Activated CD4-positive, alpha-beta memory T cell treated with anti-CD3 and anti-CD28 coated beads for 36 hours (primary cell): ENCODE data around the gene SDC4. TPM values are rescaled to one million over a fixed set of nuclear protein-coding genes. Genes with fewer than 3 reads are reported as not detected.
"Not testable (repeated sequence)": the region's sequence is repeated elsewhere in the genome, so short reads cannot be mapped to it uniquely, and the experiment has no call there.

Source experiments
- CTCF ChIA-PET: fragments of 350-600 bp; sonication (Branson Sonifier 250); formaldehyde crosslinking; loops from one replicate; lab custom pipeline; 2021; ENCODE audit warnings: antibody characterized with exemption, inconsistent platforms; lab: Charles Lee
- POLR2A ChIA-PET: fragments of 350-600 bp; sonication (Branson Sonifier 250); formaldehyde crosslinking; loops from one replicate; lab custom pipeline; 2021; ENCODE audit warnings: antibody characterized with exemption; lab: Charles Lee
- DNase-seq: peaks from one replicate; pipeline ENCODE4 v3.0.0-alpha.2; 2020
- H3K27ac Mint-ChIP-seq: one replicate; pipeline ENCODE4 v1.8.0; 2021; ENCODE audit warnings: mixed read lengths
- H3K27me3 Mint-ChIP-seq: one replicate; pipeline ENCODE4 v1.8.0; 2021; ENCODE audit warnings: mixed read lengths
- H3K36me3 Mint-ChIP-seq: one replicate; pipeline ENCODE4 v1.8.0; 2021; ENCODE audit warnings: mixed read lengths
- H3K4me1 Mint-ChIP-seq: one replicate; pipeline ENCODE4 v1.8.0; 2021; ENCODE audit warnings: low read depth, mixed read lengths
- H3K4me3 Mint-ChIP-seq: one replicate; pipeline ENCODE4 v1.8.0; 2021; ENCODE audit warnings: mild to moderate bottlenecking, mixed read lengths
- H3K9me3 Mint-ChIP-seq: one replicate; pipeline ENCODE4 v1.8.0; 2021; ENCODE audit warnings: mixed read lengths
- intact Hi-C: fragments of 100-400 bp; cut with micrococcal nuclease; formaldehyde crosslinking; loops from one replicate; pipeline ENCODE4 v1.15.1; 2023
- total RNA-seq, 2 experiments: library from RNA; stranded (reverse); gene quantifications; one replicate each; pipeline ENCODE4 v1.2.3, GENCODE V29; 2021

Gene SDC4
- total RNA-seq, 2 experiments from 2014 or later: 67.8 to 69.8 TPM

DNA sequence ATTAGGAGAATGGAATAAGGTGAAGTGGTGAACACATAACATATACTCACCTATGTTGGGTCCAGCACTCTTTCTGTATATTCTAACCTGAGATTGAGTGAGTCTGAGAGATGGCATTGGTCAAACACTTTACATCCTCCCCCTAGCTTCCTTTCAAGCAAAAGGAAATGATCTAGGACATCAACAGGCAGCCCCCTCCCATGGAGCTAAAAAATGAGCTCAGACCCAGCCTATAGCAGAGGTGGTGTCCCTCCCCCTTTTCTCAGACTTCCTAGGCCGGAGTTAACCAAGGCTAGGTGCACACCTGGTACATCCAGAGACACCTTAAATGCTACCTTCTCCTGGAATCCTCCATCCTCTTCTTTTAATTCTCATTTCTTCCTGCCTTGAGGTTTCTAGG lies 5.5 kb upstream of the SDC4 start:
- Mint-ChIP-seq H3K27me3 (no peaks in the 10 kb centered on the region), H3K4me3 (no peak overlapping the region), H3K36me3 (no peaks in the 10 kb centered on the region), H3K27ac (peak overlapping the region; percentile 88), H3K9me3 (no peaks in the 10 kb centered on the region), H3K4me1 (peaks cover 50% of the 10 kb centered on the region)
- CTCF ChIA-PET: interaction anchor here (1.1 to 4.0 kb wide), 7 partner anchors 9 to 417 kb away, joined by 3 to 29 read pairs (median 7); partner anchors contain the start of gene SYS1
- DNase-seq: no peak
- intact Hi-C loops: no loop called here
- POLR2A ChIA-PET: interaction anchor here (0.6 to 2.1 kb wide), 4 partner anchors 9 to 33 kb away, joined by 3 to 8 read pairs (median 4); no protein-coding TSS in a partner anchor

DNA sequence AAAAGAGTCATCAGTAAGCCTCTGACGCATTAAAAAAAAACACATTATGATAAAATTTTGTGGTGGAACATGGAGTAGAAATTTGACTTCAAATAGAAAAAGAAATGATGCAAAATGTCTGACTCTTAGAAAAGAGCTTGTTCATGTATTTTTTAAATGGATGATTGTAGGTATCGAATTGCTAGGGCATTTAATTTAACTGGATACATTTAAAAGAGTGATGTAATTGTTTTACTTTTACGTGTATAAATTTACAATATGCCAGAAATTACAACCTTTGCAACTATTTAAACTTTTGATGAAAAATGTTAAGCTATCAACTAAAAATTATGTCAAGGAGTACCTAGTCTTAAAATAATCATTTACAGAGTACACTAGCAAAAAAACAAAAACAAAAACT lies 4.5 kb upstream of the SDC4 start:
- CTCF ChIA-PET: interaction anchor here (0.6 to 4.0 kb wide), 10 partner anchors 10 to 418 kb away, joined by 3 to 29 read pairs (median 4); partner anchors contain the start of genes PIGT and SYS1
- Mint-ChIP-seq H3K27me3 (no peaks in the 10 kb centered on the region), H3K27ac (no peak overlapping the region), H3K4me3 (no peak overlapping the region), H3K9me3 (no peaks in the 10 kb centered on the region), H3K36me3 (no peaks in the 10 kb centered on the region), H3K4me1 (peaks cover 44% of the 10 kb centered on the region)
- intact Hi-C loops: no loop called here
- POLR2A ChIA-PET: no interaction called here
- DNase-seq: no peak

DNA sequence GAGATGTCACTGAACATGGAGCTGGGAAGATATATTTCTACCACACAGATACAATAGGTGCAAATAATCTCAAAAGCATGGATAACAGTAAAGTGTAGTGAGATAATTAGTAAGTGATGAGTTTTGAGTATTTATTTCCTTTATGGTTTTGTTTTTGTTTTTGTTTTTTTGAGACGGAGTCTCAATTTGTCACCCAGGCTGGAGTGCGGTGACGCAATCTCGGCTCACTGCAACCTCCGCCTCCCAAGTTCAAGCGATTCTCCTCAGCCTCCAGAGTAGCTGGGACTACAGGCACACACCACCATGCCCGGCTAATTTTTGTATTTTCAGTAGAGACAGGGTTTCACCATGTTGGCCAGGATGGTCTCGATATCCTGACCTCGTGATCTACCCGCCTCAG lies 2.6 kb upstream of the SDC4 start:
- DNase-seq, intact Hi-C loops, H3K9me3 Mint-ChIP-seq, POLR2A ChIA-PET, H3K27me3 Mint-ChIP-seq, H3K36me3 Mint-ChIP-seq, H3K27ac Mint-ChIP-seq, H3K4me3 Mint-ChIP-seq: not testable (repeated sequence)
- CTCF ChIA-PET: interaction anchor here (1.2 to 1.8 kb wide), 3 partner anchors 12 to 102 kb away, joined by 3 to 7 read pairs (median 6); partner anchors contain the start of gene SYS1
- H3K4me1 Mint-ChIP-seq: peaks cover 49% of the 10 kb centered on the region

DNA sequence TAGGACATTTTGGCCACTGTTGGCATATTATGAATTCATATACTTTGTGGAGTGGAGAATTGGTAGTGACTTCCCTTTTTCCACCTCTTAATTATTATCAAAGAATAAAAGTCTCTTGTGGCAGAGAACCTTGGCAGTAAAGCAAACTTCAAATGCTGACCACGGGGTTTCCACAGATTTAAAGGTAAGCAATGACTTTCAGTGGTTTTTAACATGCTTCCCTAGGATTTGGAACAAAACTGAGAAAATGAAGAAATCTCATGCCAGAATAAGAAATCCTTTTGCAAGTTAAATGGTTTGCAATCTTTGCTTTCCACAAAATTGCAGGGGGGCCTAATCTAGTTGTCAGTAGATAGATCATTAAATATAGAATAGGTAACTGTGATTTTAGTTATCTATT lies 2.0 kb upstream of the SDC4 start:
- CTCF ChIA-PET: interaction anchor here (4.5 to 5.3 kb wide), 2 partner anchors 13 to 86 kb away, joined by 29 to 33 read pairs; partner anchors contain the start of gene SYS1
- no peak for DNase-seq
- peaks cover 49% of the 10 kb centered on the region for H3K4me1 Mint-ChIP-seq
- no peak overlapping the region for H3K4me3 Mint-ChIP-seq
- no peaks in the 10 kb centered on the region for H3K9me3 Mint-ChIP-seq
- H3K27me3 Mint-ChIP-seq: no peaks in the 10 kb centered on the region
- intact Hi-C loops: no loop called here
- H3K36me3 Mint-ChIP-seq: peaks cover 9% of the 10 kb centered on the region
- POLR2A ChIA-PET: no interaction called here
- no peak overlapping the region for H3K27ac Mint-ChIP-seq

DNA sequence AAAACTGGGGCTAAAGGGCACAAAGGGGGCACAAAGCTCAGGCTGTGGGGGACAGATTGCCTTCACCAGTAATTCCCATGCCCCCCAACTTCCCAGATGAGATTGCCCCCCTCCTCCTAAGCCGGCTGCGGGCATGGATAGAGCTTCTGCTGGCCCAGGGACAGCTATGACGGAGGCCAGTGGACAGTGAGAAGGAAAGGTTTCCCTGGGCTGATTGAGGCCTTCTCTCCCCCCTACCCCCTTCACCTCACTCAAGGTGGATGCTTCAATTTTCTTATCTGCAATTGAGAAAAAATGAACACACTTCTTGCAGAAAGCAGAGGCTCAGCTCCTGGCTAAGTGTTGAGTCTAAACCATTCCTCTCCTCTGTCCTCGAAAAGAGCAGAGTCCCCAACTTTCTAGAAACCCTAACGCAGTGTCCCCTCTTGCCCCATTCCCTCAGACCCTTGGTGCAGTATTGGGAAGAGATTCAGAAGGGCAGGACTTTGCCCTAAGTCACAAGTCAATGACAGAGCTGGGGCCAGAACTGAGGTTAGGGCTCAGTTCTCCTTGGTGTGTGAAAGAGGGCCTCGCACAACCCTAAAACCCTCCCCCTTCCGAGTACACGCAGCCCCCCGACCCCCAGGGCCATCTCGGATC lies 808 bp downstream of the SDC4 start:
- Mint-ChIP-seq H3K4me3 (peak overlapping the region; percentile 86), H3K36me3 (peaks cover 13% of the 10 kb centered on the region), H3K27me3 (no peaks in the 10 kb centered on the region), H3K4me1 (peaks cover 45% of the 10 kb centered on the region), H3K27ac (peak overlapping the region; percentile 76), H3K9me3 (no peaks in the 10 kb centered on the region)
- DNase-seq: no peak
- POLR2A ChIA-PET: interaction anchor here (0.7 to 3.6 kb wide), 5 partner anchors 8 to 403 kb away, joined by 3 to 16 read pairs (median 3); partner anchors contain the start of gene SYS1
- intact Hi-C loops: loop anchor here (2.0 kb wide), 1 partner anchor 29 kb away; no protein-coding TSS in a partner anchor
- CTCF ChIA-PET: interaction anchor here (0.9 to 5.3 kb wide), 7 partner anchors 12 to 102 kb away, joined by 3 to 33 read pairs (median 7); partner anchors contain the start of gene SYS1

DNA sequence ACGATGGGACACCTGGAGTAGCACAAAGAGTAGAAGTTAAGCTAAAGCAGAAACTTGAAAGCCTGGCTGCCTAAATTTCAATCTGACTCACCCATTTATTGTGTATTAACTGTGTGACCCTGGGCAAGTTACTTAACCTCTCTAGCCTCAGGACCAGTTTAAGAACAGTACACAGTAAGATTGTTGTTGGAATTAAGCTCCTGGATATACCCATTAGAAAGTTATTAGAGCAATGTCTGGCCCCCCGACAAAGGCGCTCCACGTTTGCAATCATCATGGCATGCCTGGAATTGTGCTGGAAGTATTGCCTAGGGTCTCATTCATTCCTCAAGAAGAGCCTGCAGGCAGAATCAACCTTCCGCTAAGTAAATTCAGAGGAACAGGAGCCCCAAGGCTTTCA lies 1.4 kb downstream of the SDC4 start:
- POLR2A ChIA-PET: interaction anchor here (0.7 to 3.6 kb wide), 3 partner anchors 9 to 56 kb away, joined by 3 to 16 read pairs (median 4); partner anchors contain the start of gene SYS1
- Mint-ChIP-seq H3K4me3 (peak overlapping the region; percentile 86), H3K4me1 (peaks cover 45% of the 10 kb centered on the region), H3K9me3 (no peaks in the 10 kb centered on the region), H3K27me3 (no peaks in the 10 kb centered on the region), H3K27ac (no peak overlapping the region), H3K36me3 (peaks cover 13% of the 10 kb centered on the region)
- CTCF ChIA-PET: interaction anchor here (0.6 to 5.3 kb wide), 7 partner anchors 16 to 103 kb away, joined by 3 to 33 read pairs (median 7); partner anchors contain the start of gene SYS1
- intact Hi-C loops: loop anchor here (1.0 to 2.0 kb wide), 2 partner anchors 8 to 28 kb away; no protein-coding TSS in a partner anchor
- DNase-seq: no peak

DNA sequence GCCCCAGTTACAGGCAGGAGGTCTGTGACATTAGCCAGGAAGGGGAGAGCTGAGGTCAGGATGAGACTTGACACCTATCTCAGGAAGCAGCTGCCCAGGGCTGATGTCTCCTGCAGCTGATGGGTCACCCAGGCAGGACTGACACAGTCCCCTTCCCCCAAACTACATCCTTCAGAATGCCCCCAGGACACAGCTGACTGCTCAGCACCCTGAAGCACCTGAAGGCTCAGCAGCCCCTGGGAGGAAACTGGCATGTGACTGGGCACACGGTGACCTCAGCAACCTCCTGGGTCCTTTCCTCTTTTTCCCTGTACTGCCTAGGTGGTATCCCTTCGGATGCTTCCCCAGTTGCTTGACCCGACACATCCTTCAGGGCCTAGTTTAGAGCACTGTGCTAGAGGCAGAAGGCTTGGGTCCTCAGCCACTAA lies 1.9 kb downstream of the SDC4 start:
- Mint-ChIP-seq H3K27ac (peak overlapping the region; percentile 18), H3K27me3 (no peaks in the 10 kb centered on the region), H3K36me3 (peaks cover 17% of the 10 kb centered on the region), H3K4me3 (peak overlapping the region; percentile 86), H3K4me1 (peaks cover 45% of the 10 kb centered on the region), H3K9me3 (no peaks in the 10 kb centered on the region)
- intact Hi-C loops: loop anchor here (1.0 to 2.0 kb wide), 2 partner anchors 9 to 28 kb away; no protein-coding TSS in a partner anchor
- peak; percentile 29 for DNase-seq
- POLR2A ChIA-PET: interaction anchor here (1.7 to 3.6 kb wide), 2 partner anchors 7 to 16 kb away, joined by 5 to 16 read pairs; partner anchors contain the start of gene SYS1
- CTCF ChIA-PET: interaction anchor here (0.6 to 5.3 kb wide), 6 partner anchors 17 to 90 kb away, joined by 3 to 33 read pairs (median 12); partner anchors contain the start of gene SYS1

DNA sequence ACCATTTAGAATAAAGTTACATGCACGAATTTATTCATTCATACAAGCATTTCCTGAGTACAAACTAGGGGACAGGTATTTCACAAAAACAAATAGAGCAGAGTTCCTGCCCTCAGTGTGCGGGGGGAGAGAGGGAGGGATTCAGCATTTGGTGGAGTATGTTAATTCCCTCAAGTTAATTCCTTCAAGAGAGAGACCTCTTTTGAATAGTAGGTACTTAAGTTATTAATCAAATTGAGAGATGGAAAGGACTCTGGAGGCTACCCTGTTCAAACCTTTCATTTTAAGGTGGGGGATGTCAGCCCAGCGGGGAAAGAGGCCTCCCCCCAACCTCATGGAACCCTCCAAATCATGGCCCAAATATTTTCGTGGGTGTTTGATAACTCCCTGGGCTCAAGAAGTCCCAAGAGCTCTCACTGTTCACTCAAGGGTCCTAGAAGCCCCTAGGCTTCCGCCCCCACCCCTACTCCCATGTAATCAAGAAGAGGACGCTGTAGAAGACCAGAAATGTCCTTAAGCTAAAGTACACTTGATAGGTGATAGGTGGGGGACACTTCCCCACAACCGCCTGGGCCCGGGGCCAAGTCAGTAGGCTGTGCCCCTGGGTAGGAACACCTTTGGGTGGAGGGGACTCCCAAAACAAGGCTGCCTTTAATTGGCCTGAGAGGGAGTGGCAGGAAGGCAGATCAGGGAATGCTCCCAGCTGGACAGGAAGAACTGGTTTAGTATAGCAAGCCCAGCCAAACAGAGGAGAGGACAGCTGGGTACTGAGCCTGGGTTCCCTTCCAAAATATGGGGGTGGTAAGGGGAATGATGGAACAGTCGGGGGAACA lies 2.9 kb downstream of the SDC4 start:
- POLR2A ChIA-PET: interaction anchor here (0.6 to 3.6 kb wide), 4 partner anchors 8 to 405 kb away, joined by 4 to 16 read pairs (median 6); partner anchors contain the start of gene SYS1
- H3K36me3 Mint-ChIP-seq: peaks cover 24% of the 10 kb centered on the region
- H3K27ac Mint-ChIP-seq: no peak overlapping the region
- H3K4me3 Mint-ChIP-seq: peak overlapping the region; percentile 32
- intact Hi-C loops: no loop called here
- peaks cover 48% of the 10 kb centered on the region for H3K4me1 Mint-ChIP-seq
- H3K27me3 Mint-ChIP-seq: no peaks in the 10 kb centered on the region
- CTCF ChIA-PET: interaction anchor here (1.3 to 5.3 kb wide), 6 partner anchors 18 to 106 kb away, joined by 3 to 33 read pairs (median 10); partner anchors contain the start of gene SYS1
- no peaks in the 10 kb centered on the region for H3K9me3 Mint-ChIP-seq
- no peak for DNase-seq

DNA sequence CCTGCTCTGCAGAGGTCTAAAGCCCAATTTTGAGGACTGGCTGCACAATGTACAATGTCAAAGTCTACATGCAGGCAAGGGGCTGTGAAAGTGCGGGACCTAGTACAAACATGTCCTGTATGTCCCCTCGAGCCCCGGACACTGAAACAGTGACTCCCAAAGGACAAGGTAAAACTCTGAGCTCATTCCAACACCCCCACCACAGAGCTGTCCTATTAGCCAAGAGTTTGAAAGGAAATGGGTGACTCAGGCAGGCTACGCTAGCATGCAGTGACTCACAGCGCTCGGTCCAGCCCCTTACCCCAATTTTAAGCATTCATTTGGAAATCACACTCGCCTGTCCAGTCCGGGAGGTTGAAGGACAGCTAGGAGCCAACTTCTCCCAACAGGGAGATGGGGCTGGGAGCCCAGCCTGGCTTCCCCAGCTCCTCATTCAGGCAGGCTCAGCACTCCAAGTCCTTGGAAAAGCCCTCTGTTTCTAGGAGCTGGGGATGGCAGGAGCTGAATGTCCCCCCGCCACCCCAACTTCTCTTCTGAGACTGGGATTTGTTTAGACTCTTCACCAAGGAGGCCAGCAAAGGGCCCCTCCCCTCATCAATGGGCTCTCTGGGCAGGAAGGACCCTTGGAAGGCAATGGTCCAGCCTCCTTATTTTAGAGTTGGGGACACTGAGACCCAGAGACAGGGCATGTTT lies 3.9 kb downstream of the SDC4 start:
- DNase-seq: peak; percentile 45
- intact Hi-C loops: no loop called here
- Mint-ChIP-seq H3K4me3 (peak overlapping the region; percentile 16), H3K4me1 (peaks cover 49% of the 10 kb centered on the region), H3K27me3 (no peaks in the 10 kb centered on the region), H3K36me3 (peaks cover 28% of the 10 kb centered on the region), H3K27ac (peak overlapping the region; percentile 28), H3K9me3 (no peaks in the 10 kb centered on the region)
- CTCF ChIA-PET: interaction anchor here (1.0 to 2.0 kb wide), 5 partner anchors 19 to 107 kb away, joined by 3 to 10 read pairs (median 8); partner anchors contain the start of gene SYS1
- POLR2A ChIA-PET: interaction anchor here (1.1 to 1.7 kb wide), 3 partner anchors 9 to 19 kb away, joined by 4 to 5 read pairs (median 4); partner anchors contain the start of gene SYS1

DNA sequence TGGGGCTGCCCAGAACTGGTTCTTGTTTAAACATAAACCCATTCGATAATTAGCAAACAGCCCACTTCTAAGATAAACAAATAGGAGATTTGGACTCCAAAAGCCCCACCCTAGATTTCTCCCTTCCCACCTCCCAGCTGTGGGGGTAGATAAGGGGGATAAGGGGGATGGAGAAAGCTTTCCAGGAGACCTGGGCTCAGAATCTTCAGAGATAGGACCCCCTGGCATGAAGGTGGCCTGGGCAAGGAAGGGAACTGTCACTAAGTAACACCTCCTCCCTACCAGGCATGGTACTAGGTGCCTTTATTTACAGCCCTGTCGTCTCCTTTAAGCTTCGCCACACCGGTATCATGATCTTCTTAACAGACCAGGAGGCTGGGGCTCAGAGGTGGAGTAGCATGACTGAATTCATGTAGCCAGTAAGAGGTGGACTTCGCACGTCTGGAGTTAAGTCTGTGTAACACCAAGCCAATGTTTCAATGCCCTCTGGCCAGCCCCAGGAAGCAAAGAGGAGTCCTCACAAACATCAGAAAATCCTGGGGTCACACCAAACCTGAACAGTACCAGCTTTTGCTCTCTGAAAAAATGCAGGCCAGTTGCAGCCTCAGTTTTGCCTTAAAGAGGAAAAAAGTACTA lies 4.6 kb downstream of the SDC4 start:
- no peak overlapping the region for H3K4me3 Mint-ChIP-seq
- H3K36me3 Mint-ChIP-seq: peaks cover 28% of the 10 kb centered on the region
- POLR2A ChIA-PET: interaction anchor here (1.1 to 1.3 kb wide), 2 partner anchors 8 to 20 kb away, joined by 4 read pairs; partner anchors contain the start of gene SYS1
- no peaks in the 10 kb centered on the region for H3K27me3 Mint-ChIP-seq
- CTCF ChIA-PET: interaction anchor here (1.0 to 2.0 kb wide), 5 partner anchors 19 to 108 kb away, joined by 3 to 10 read pairs (median 8); partner anchors contain the start of gene SYS1
- intact Hi-C loops: no loop called here
- H3K4me1 Mint-ChIP-seq: peaks cover 48% of the 10 kb centered on the region
- no peak for DNase-seq
- H3K27ac Mint-ChIP-seq: no peak overlapping the region
- no peaks in the 10 kb centered on the region for H3K9me3 Mint-ChIP-seq
